Liver (tissue), 9 donors: Measurements from ENCODE around the gene RAB22A. TPM values are rescaled to one million over a fixed set of nuclear protein-coding genes. Genes with fewer than 3 reads are reported as not detected.

Experiments
- DNase-seq: peaks from one replicate; pipeline ENCODE4 v3.0.0-alpha.2; 2017; ENCODE audit warnings: low spot score
- H3K27ac ChIP-seq, 2 donors: one replicate each; pipeline ENCODE4 v1.7.0; 2013; ENCODE audit warnings: inconsistent platforms in 2 of 2, low read length in 2 of 2, control low read depth in 1 of 2, low read depth in 1 of 2, mild to moderate bottlenecking in 1 of 2
- H3K27me3 ChIP-seq, 4 donors: one replicate each; pipeline versions ENCODE4 v1.6.1 to v1.7.0; 2013; ENCODE audit warnings: low read length in 3 of 4, inconsistent platforms in 1 of 4, mild to moderate bottlenecking in 1 of 4, moderate library complexity in 1 of 4; ENCODE audit not compliant: control insufficient read depth in 4 of 4, insufficient read depth in 4 of 4
- H3K36me3 ChIP-seq, 4 donors: one replicate each; pipeline versions ENCODE4 v1.6.1 to v1.7.0; 2013; ENCODE audit warnings: low read length in 3 of 4, mild to moderate bottlenecking in 3 of 4, low read depth in 1 of 4, moderate library complexity in 1 of 4; ENCODE audit not compliant: control insufficient read depth in 4 of 4, insufficient read depth in 3 of 4
- H3K4me1 ChIP-seq, 4 donors: one replicate each; pipeline versions ENCODE4 v1.6.1 to v1.7.0; 2013; ENCODE audit warnings: low read length in 3 of 4, mild to moderate bottlenecking in 3 of 4, moderate library complexity in 1 of 4; ENCODE audit not compliant: control insufficient read depth in 4 of 4, insufficient read depth in 4 of 4
- H3K4me3 ChIP-seq, 3 donors: one replicate each; pipeline versions ENCODE4 v1.6.1 to v1.7.0; 2013; ENCODE audit warnings: low read length in 3 of 3, control low read depth in 1 of 3, low read depth in 1 of 3, mild to moderate bottlenecking in 1 of 3
- H3K9ac ChIP-seq, 2 donors: one replicate each; pipeline ENCODE4 v1.7.0; 2013; ENCODE audit warnings: low read length in 2 of 2, mild to moderate bottlenecking in 2 of 2, moderate library complexity in 2 of 2, control low read depth in 1 of 2, low read depth in 1 of 2
- H3K9me3 ChIP-seq, 4 donors: one replicate each; pipeline versions ENCODE4 v1.6.1 to v1.7.0; 2013; ENCODE audit warnings: low read length in 3 of 4; ENCODE audit not compliant: control insufficient read depth in 4 of 4
- EGR1 ChIP-seq, 2 donors: IDR thresholded peaks; 2 replicates each; pipeline ENCODE4 v1.6.1; 2016 to 2018; ENCODE audit warnings: antibody characterized with exemption in 2 of 2, low read depth in 2 of 2
- FOXA2 ChIP-seq: IDR thresholded peaks from 2 replicates; pipeline ENCODE4 v1.6.1; 2016; ENCODE audit warnings: antibody characterized with exemption
- HNF4A ChIP-seq, 2 donors: conservative IDR thresholded peaks; 2 replicates each; pipeline ENCODE4 v1.6.1; 2016; ENCODE audit warnings: antibody characterized with exemption in 2 of 2, mild to moderate bottlenecking in 2 of 2
- HNF4G ChIP-seq: IDR thresholded peaks from 2 replicates; pipeline ENCODE4 v1.6.1; 2016; ENCODE audit warnings: antibody characterized with exemption
- JUND ChIP-seq, 2 donors: IDR thresholded peaks; 2 replicates each; pipeline ENCODE4 v1.6.1; 2016; ENCODE audit warnings: antibody characterized with exemption in 2 of 2
- RAD21 ChIP-seq, 2 donors: IDR thresholded peaks; 2 replicates each; pipeline ENCODE4 v1.6.1; 2016; ENCODE audit warnings: antibody characterized with exemption in 2 of 2, mild to moderate bottlenecking in 2 of 2
- WGBS: extraction: QIAGEN DNeasy Blood & Tissue Kit; methylation state at CpG from one replicate; pipeline ENCODE4 v1.1.7; 2013; 5-methylcytosine and 5-hydroxymethylcytosine counted together
- polyA plus RNA-seq, 2 donors: library from polyadenylated mRNA; stranded (reverse) in 1 of 2; unstranded in 1 of 2; fragments of 200-250 nt in 1 of 2; fragments of >200 nt in 1 of 2; fragmentation: Nextera tagmentation in 1 of 2; extraction: Ambion mirVana in 1 of 2; gene quantifications; one replicate each; pipeline versions ENCODE4 v1.2.1 to v1.2.3, GENCODE V29; 2013 to 2015
- total RNA-seq, 2 donors: library from RNA; depleted of rRNA; stranded (reverse); fragments of >200 nt; gene quantifications; one replicate each; pipeline ENCODE4 v1.2.3, GENCODE V29; 2014
- TF ChIP-seq, protein P1 (sequence below): IDR thresholded peaks from 2 replicates; pipeline ENCODE4 v1.6.1; 2016; ENCODE audit warnings: antibody characterized with exemption
- TF ChIP-seq, protein P2 (sequence below): fragments of 150-350 bp; IDR thresholded peaks from 2 replicates; pipeline ENCODE4 v1.5.1; 2017; ENCODE audit warnings: improper control_type of control experiment, low read depth, low read length; ENCODE audit not compliant: missing input control
- TF ChIP-seq, protein P3 (sequence below): IDR thresholded peaks from 2 replicates; pipeline ENCODE4 v1.6.1; 2016; ENCODE audit warnings: antibody characterized with exemption, mild to moderate bottlenecking
- donor health status: healthy.
- donor health status: healthy.
- donor health status: healthy.
- donor health status: healthy.
- donor health status: healthy.

Gene RAB22A
- total and polyA plus RNA-seq, 4 donors = 3.0 to 8.1 (median 5.8) TPM

DNA sequence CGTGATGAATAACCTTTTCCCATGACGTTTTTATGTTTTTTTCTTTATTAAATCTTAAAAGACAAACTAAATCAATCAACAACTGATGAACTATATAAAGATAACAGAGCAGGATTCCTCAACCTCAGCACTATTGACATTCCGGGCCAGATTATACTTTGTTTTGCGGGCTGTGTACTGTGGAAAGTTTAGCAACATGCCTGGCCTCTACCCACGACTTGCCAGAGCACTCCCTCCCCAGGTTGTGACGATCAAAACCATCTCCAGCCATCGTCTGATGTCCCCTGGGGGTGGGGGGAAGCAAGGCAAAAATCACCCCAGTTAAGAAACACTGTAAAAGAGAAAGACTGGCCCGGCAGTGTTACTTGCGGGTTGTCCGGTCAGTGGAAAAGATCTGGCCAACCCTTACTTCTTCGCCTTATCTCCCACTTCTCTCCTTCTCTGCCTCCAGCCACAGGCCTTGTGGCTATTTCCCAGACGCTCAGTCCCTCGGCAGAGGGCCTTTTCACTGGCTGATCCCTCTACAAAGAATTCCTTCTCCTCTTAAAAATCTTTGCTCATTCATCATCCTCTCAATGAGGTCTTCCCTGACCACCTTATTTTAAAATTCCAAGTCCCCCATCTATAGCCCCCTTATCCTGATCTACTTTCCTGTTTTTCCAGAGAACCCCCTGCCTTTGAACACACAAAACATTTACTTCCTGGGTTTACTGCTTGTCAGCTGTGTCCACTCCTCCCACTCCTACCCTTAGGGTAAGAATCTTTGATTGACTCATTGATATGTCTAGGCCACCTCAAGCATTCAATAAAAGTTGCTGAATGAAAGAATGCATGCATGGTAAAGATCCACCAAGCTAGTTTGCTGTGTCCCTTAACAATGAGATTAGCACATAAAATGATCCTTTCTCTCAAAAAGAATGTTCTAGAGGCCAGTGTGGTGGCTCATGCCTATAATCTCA, 14.7 kb upstream of the RAB22A start:
- 65% methylated on average over 13 of the region's 13 CpGs for WGBS
- TF ChIP-seq JUND (IDR thresholded peaks at IDR 0.05) (no peak), HNF4A (conservative IDR thresholded peaks at IDR 0.05) (peak in 1 of 2 donors; percentile 14), FOXA2 (peak; percentile 22)
- H3K9ac ChIP-seq = no peak overlapping the region
- no peaks in the 10 kb centered on the region for H3K9me3 ChIP-seq
- DNase-seq = no peak
- no peaks in the 10 kb centered on the region for H3K27me3 ChIP-seq
- peaks cover 0 to 5% (median 1%) of the 10 kb centered on the region in 4 donors for H3K4me1 ChIP-seq
- no peaks in the 10 kb centered on the region for H3K36me3 ChIP-seq
- H3K27ac ChIP-seq = no peak overlapping the region
- H3K4me3 ChIP-seq = no peak overlapping the region

DNA sequence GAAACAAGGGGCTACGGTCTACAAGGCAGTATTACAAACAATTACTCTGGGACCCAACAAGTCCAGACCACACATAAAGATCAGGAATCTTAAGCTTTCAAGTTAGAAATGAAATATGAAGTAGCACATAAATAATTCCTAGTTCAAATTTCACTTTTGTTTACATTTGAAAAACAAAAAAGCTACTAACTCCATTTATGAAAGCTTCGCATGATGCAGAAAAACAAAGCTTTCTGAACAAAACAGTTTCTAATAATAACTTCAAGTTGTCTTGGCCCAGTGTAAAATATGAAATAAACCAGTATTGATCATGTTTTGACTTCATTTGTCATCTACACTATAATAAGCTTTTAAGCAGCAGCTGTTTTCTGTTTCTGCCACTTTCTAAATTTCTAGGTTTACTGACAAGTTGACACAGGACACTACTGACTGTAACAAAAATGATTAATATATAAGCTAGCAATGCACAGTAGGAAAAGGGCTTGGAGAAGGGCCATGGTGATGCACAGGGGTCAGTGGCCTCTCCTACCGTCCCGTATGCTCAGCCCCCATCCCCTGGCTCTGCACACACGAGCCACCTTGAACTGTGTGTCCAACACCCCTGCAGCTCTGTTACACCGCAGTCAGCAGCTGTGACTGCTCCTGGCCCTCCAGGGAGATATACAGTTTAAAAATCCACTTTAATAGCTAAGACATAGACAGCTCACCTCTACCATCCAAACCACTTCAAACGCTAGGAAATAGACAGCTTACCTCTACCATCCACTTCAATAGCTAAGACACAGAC, 13.3 kb upstream of the RAB22A start:
- Histone ChIP-seq H3K27me3 (no peaks in the 10 kb centered on the region), H3K9ac (no peak overlapping the region), H3K4me1 (peaks cover 0 to 5% (median 1%) of the 10 kb centered on the region in 4 donors), H3K36me3 (no peaks in the 10 kb centered on the region), H3K4me3 (no peak overlapping the region), H3K9me3 (no peaks in the 10 kb centered on the region), H3K27ac (no peak overlapping the region)
- TF ChIP-seq, protein P1, sequence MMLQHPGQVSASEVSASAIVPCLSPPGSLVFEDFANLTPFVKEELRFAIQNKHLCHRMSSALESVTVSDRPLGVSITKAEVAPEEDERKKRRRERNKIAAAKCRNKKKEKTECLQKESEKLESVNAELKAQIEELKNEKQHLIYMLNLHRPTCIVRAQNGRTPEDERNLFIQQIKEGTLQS = no peak
- TF ChIP-seq RAD21 (IDR thresholded peaks at IDR 0.05) = no peak
- no peak for TF ChIP-seq HNF4G
- TF ChIP-seq EGR1 (IDR thresholded peaks at IDR 0.05; ENCODE audit: low read depth in 2 of 2) = no peak
- TF ChIP-seq, protein P2, sequence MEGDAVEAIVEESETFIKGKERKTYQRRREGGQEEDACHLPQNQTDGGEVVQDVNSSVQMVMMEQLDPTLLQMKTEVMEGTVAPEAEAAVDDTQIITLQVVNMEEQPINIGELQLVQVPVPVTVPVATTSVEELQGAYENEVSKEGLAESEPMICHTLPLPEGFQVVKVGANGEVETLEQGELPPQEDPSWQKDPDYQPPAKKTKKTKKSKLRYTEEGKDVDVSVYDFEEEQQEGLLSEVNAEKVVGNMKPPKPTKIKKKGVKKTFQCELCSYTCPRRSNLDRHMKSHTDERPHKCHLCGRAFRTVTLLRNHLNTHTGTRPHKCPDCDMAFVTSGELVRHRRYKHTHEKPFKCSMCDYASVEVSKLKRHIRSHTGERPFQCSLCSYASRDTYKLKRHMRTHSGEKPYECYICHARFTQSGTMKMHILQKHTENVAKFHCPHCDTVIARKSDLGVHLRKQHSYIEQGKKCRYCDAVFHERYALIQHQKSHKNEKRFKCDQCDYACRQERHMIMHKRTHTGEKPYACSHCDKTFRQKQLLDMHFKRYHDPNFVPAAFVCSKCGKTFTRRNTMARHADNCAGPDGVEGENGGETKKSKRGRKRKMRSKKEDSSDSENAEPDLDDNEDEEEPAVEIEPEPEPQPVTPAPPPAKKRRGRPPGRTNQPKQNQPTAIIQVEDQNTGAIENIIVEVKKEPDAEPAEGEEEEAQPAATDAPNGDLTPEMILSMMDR = no peak
- TF ChIP-seq, protein P3, sequence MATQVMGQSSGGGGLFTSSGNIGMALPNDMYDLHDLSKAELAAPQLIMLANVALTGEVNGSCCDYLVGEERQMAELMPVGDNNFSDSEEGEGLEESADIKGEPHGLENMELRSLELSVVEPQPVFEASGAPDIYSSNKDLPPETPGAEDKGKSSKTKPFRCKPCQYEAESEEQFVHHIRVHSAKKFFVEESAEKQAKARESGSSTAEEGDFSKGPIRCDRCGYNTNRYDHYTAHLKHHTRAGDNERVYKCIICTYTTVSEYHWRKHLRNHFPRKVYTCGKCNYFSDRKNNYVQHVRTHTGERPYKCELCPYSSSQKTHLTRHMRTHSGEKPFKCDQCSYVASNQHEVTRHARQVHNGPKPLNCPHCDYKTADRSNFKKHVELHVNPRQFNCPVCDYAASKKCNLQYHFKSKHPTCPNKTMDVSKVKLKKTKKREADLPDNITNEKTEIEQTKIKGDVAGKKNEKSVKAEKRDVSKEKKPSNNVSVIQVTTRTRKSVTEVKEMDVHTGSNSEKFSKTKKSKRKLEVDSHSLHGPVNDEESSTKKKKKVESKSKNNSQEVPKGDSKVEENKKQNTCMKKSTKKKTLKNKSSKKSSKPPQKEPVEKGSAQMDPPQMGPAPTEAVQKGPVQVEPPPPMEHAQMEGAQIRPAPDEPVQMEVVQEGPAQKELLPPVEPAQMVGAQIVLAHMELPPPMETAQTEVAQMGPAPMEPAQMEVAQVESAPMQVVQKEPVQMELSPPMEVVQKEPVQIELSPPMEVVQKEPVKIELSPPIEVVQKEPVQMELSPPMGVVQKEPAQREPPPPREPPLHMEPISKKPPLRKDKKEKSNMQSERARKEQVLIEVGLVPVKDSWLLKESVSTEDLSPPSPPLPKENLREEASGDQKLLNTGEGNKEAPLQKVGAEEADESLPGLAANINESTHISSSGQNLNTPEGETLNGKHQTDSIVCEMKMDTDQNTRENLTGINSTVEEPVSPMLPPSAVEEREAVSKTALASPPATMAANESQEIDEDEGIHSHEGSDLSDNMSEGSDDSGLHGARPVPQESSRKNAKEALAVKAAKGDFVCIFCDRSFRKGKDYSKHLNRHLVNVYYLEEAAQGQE = no peak
- no peak for DNase-seq
- WGBS = 78% methylated on average over 7 of the region's 7 CpGs
